Gastroesophageal sphincter (tissue), 4 donors: Measurements from ENCODE around the gene CMYA5. TPM values are rescaled to one million over a fixed set of nuclear protein-coding genes. Genes with fewer than 3 reads are reported as not detected.

Experiments used
- ATAC-seq: fragments of 150-250 bp; one replicate; pipeline ENCODE4 v1.9.1; 2016; ENCODE audit warnings: mild to moderate bottlenecking, moderate library complexity
- H3K27ac ChIP-seq, 4 donors: fragments of 200-600 bp; sonication (generic) in 3 of 4; 1 replicate in 3 of 4; 2 replicates in 1 of 4; pipeline ENCODE4 v1.5.1; 2016 to 2019
- H3K27me3 ChIP-seq: fragments of 200-600 bp; sonication (generic); one replicate; pipeline ENCODE4 v1.5.1; 2019
- H3K36me3 ChIP-seq, 2 donors: fragments of 200-600 bp; sonication (generic); one replicate each; pipeline ENCODE4 v1.5.1; 2019; ENCODE audit warnings: control low read depth in 1 of 2
- H3K4me1 ChIP-seq, 3 donors: fragments of 200-600 bp; sonication (generic); 1 replicate in 2 of 3; 2 replicates in 1 of 3; pipeline ENCODE4 v1.5.1; 2016 to 2019; ENCODE audit warnings: control low read depth in 2 of 3
- H3K4me3 ChIP-seq, 2 donors: fragments of 200-600 bp; sonication (generic); one replicate each; pipeline ENCODE4 v1.5.1; 2019; ENCODE audit warnings: mild to moderate bottlenecking in 1 of 2, moderate library complexity in 1 of 2
- H3K9me3 ChIP-seq, 3 donors: fragments of 200-600 bp; sonication (generic); one replicate each; pipeline ENCODE4 v1.5.1; 2017 to 2019; ENCODE audit warnings: control low read depth in 2 of 3
- CTCF ChIP-seq, 4 experiments: fragments of 200-600 bp in 2 of 4; fragments of 450-650 bp in 2 of 4; sonication (generic) in 1 of 4; IDR thresholded peaks; one replicate each; pipeline ENCODE4 v1.5.1; 2017 to 2019; ENCODE audit warnings: antibody characterized with exemption in 4 of 4, mild to moderate bottlenecking in 2 of 4, moderate library complexity in 2 of 4
- EP300 ChIP-seq: sonication (generic); formaldehyde crosslinking; IDR thresholded peaks from one replicate; pipeline ENCODE4 v1.6.1; 2017; ENCODE audit warnings: antibody characterized with exemption, mild to moderate bottlenecking
- POLR2A ChIP-seq, 2 donors: fragments of 450-650 bp; IDR thresholded peaks; one replicate each; pipeline ENCODE4 v1.6.1; 2017; ENCODE audit warnings: antibody characterized with exemption in 2 of 2, mild to moderate bottlenecking in 2 of 2, moderate library complexity in 1 of 2
- POLR2AphosphoS5 ChIP-seq: sonication (generic); formaldehyde crosslinking; IDR thresholded peaks from one replicate; pipeline ENCODE4 v1.6.1; 2017; ENCODE audit warnings: antibody characterized with exemption
- WGBS, 2 donors: methylation state at CpG; one replicate each; pipeline ENCODE4 v1.1.5; 2018; ENCODE audit warnings: low coverage in 1 of 2; 5-methylcytosine and 5-hydroxymethylcytosine counted together
- total RNA-seq, 4 donors: library from RNA; depleted of rRNA; stranded (reverse); fragments of >200 nt; gene quantifications; one replicate each; pipeline ENCODE4 v1.1.0, GENCODE V29; 2016

The CMYA5 gene
- 10 to 100 TPM in 1 of 4 donors, 1 to 10 TPM in 3; 3.2 to 11.3 (median 7.9) TPM for total RNA-seq

GRCh38 chr5:79689541-79690466, at the start of gene CMYA5:
CMYA5 (plus strand) TSS chr5:79689836; CDS start chr5:79689908, 72 bp downstream.
- peaks cover 0 to 18% of the 10 kb centered on the region in 2 donors for H3K36me3 ChIP-seq
- H3K27me3 ChIP-seq, result no peaks in the 10 kb centered on the region
- peak; percentile 84 for ATAC-seq
- WGBS, 2 donors, result 16 to 41% methylated on average over 5 to 6 of the region's 74 CpGs
- TF ChIP-seq POLR2A (IDR thresholded peaks at IDR 0.05), result peak in 1 of 2 donors; percentile 7
- TF ChIP-seq POLR2AphosphoS5, result peak; percentile 53
- no peak for TF ChIP-seq CTCF (IDR thresholded peaks at IDR 0.05)
- H3K4me3 ChIP-seq, result peak within 1 kb of the TSS; percentile 40 to 60
- peak within 1 kb of the TSS in 3 of 4 donors; percentile 65 to 83 (median 82) for H3K27ac ChIP-seq
- peaks cover 0 to 32% (median 0%) of the 10 kb centered on the region in 3 donors for H3K4me1 ChIP-seq
- H3K9me3 ChIP-seq, result no peaks in the 10 kb centered on the region

GRCh38 chr5:79640571-79641055, 49.0 kb upstream of the CMYA5 start:
- 64 to 68% methylated on average over 4 of the region's 4 CpGs for WGBS, 2 donors

DNA sequence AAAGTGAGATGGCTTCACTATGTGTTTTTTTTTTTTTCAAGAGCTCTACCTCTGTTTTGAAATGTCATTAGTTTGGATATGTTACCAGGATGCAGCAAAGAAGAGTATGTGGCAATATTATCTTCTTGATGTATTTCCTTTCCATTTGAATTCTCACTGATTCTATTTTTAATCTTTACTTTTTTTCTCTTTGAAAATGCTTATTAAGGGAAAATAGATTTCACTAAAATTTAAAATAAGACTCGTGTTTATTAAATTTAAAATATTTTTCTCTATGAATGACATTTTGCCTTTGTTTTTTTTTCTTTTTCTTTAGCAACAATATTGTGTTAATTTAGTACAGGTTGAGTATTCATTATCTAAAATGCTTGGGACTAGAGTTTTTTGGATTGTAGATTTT, 48.2 kb upstream of the CMYA5 start:
- peaks cover 0 to 6% (median 0%) of the 10 kb centered on the region in 3 donors for H3K4me1 ChIP-seq
- H3K27ac ChIP-seq, result no peak overlapping the region
- H3K36me3 ChIP-seq, result peaks cover 2 to 57% of the 10 kb centered on the region in 2 donors
- WGBS, 2 donors, result 85% methylated on average over 1 of the region's 1 CpG
- no peak overlapping the region for H3K4me3 ChIP-seq
- ATAC-seq, result no peak
- no peak for TF ChIP-seq CTCF (IDR thresholded peaks at IDR 0.05)
- no peak for TF ChIP-seq POLR2AphosphoS5
- TF ChIP-seq POLR2A (IDR thresholded peaks at IDR 0.05), result no peak
- TF ChIP-seq EP300, result no peak
- no peaks in the 10 kb centered on the region for H3K27me3 ChIP-seq
- H3K9me3 ChIP-seq, result no peaks in the 10 kb centered on the region

More at GRCh38 chr5:79640571-79641055, 49.0 kb upstream of the CMYA5 start:
- Histone ChIP-seq H3K36me3 (peaks cover 0 to 56% of the 10 kb centered on the region in 2 donors), H3K4me3 (no peak overlapping the region), H3K9me3 (no peaks in the 10 kb centered on the region), H3K27ac (no peak overlapping the region), H3K4me1 (peaks cover 0 to 10% (median 0%) of the 10 kb centered on the region in 3 donors), H3K27me3 (no peaks in the 10 kb centered on the region)
- no peak for TF ChIP-seq EP300
- ATAC-seq, result no peak

DNA sequence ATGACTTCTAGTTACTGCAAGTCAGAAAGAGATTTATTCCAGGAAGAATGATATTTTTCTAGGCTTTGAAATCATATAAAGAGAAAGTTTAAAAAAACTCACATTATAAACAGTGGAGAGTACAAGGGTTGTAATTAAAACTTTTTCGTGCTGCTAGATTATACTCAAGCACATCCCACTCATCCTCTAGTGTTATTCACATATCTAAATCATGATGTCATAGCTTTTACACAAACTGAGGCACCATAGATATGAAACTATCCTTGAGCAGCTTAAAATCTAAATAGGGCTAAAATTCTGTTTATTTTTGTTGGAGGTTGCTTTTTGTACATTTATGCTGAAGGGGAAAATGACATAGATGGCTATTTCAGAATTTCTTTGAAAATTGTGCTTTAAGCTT, 47.4 kb upstream of the CMYA5 start:
- H3K27ac ChIP-seq, result no peak overlapping the region
- no peaks in the 10 kb centered on the region for H3K27me3 ChIP-seq
- WGBS, 2 donors, result 14 to 31% methylated on average over 1 of the region's 1 CpG
- no peaks in the 10 kb centered on the region for H3K9me3 ChIP-seq
- ATAC-seq, result no peak
- H3K4me1 ChIP-seq, result no peaks in the 10 kb centered on the region
- peaks cover 2 to 64% of the 10 kb centered on the region in 2 donors for H3K36me3 ChIP-seq
- no peak for TF ChIP-seq POLR2AphosphoS5
- TF ChIP-seq POLR2A (IDR thresholded peaks at IDR 0.05), result no peak
- no peak for TF ChIP-seq CTCF (IDR thresholded peaks at IDR 0.05)
- no peak for TF ChIP-seq EP300
- H3K4me3 ChIP-seq, result no peak overlapping the region

GRCh38 chr5:79653843-79654242, 35.8 kb upstream of the CMYA5 start:
- H3K4me1 ChIP-seq, result no peaks in the 10 kb centered on the region
- TF ChIP-seq POLR2A (IDR thresholded peaks at IDR 0.05), result no peak
- TF ChIP-seq CTCF (IDR thresholded peaks at IDR 0.05), result no peak
- TF ChIP-seq POLR2AphosphoS5, result no peak
- no peak for TF ChIP-seq EP300
- ATAC-seq, result no peak
- WGBS, 2 donors, result 95 to 100% methylated on average over 1 to 6 of the region's 6 CpGs
- H3K27me3 ChIP-seq, result no peaks in the 10 kb centered on the region
- no peak overlapping the region for H3K27ac ChIP-seq
- H3K36me3 ChIP-seq, result peaks cover 6 to 56% of the 10 kb centered on the region in 2 donors
- H3K9me3 ChIP-seq, result no peaks in the 10 kb centered on the region
- no peak overlapping the region for H3K4me3 ChIP-seq
